Mucosa of descending colon (tissue), 3 donors: Measurements from ENCODE around the gene G3BP1. TPM values are rescaled to one million over a fixed set of nuclear protein-coding genes. Genes with fewer than 3 reads are reported as not detected.

Experiments
- ATAC-seq: fragments of 200-7000 bp; cut with Tn5 transposase; one replicate; pipeline ENCODE4 v1.9.1; 2020; ENCODE audit warnings: mild to moderate bottlenecking, moderate library complexity
- DNase-seq, 3 donors: peaks; one replicate each; pipeline ENCODE4 v3.0.0-alpha.2; 2020
- H3K36me3 ChIP-seq: fragments of 200-600 bp; one replicate; pipeline ENCODE4 v1.8.0; 2021; ENCODE audit warnings: low read depth, mild to moderate bottlenecking
- H3K4me1 ChIP-seq: fragments of 200-600 bp; one replicate; pipeline ENCODE4 v1.8.0; 2021; ENCODE audit warnings: low read depth, mild to moderate bottlenecking
- H3K4me3 ChIP-seq: fragments of 200-600 bp; one replicate; pipeline ENCODE4 v1.8.0; 2021; ENCODE audit warnings: mild to moderate bottlenecking
- H3K9me3 ChIP-seq: fragments of 200-600 bp; one replicate; pipeline ENCODE4 v1.8.0; 2021; ENCODE audit warnings: mild to moderate bottlenecking
- CTCF ChIP-seq: fragments of 200-600 bp; IDR thresholded peaks from one replicate; pipeline ENCODE4 v1.8.0; 2022; ENCODE audit warnings: antibody characterized with exemption, mild to moderate bottlenecking
- intact Hi-C, 2 donors: fragments of 100-400 bp; cut with DNase I in 1 of 2; cut with micrococcal nuclease in 1 of 2; formaldehyde crosslinking; loops; one replicate each; pipeline versions ENCODE4 v1.11.0 to v1.11.1; 2022; cut with DNase I, micrococcal nuclease
- total RNA-seq, 3 donors: library from RNA; stranded (reverse); fragmentation: NEBNext Ultra II Directional in 2 of 3; extraction: Animal tissue kit (Norgen Biotek cat#: 25700) in 2 of 3; gene quantifications; one replicate each; pipeline versions ENCODE4 v1.2.1 to v1.2.4, GENCODE V29; 2021 to 2023
- donor health status: DM: no; HTN: no; CAD: no; lungs with moderate emphysema.
- donor health status: DM: no; HTN: no; CAD: no.
- donor health status: DM: no; HTN: yes; CAD: no.

The G3BP1 gene
- total RNA-seq, 3 donors from 2014 or later: 121 to 132 (median 127) TPM

- intact Hi-C loops: no loop called here
- Histone ChIP-seq H3K4me3 (peak overlapping the region; percentile 91), H3K4me1 (peaks cover 27% of the 10 kb centered on the region), H3K9me3 (peaks cover 3% of the 10 kb centered on the region), H3K36me3 (no peaks in the 10 kb centered on the region)
- DNase-seq (peak in 2 of 3 donors; percentile 73 to 83), ATAC-seq (peak; percentile 27)
- TF ChIP-seq CTCF: no peak
Observed at GRCh38 chr5:151770383-151771258, 1.1 kb upstream of the G3BP1 start.

GRCh38 chr5:151772029-151772845 lies 483 bp downstream of the G3BP1 start:
- Histone ChIP-seq H3K9me3 (peaks cover 3% of the 10 kb centered on the region), H3K36me3 (no peaks in the 10 kb centered on the region), H3K4me3 (peak overlapping the region; percentile 91), H3K4me1 (peaks cover 30% of the 10 kb centered on the region)
- no peak for TF ChIP-seq CTCF
- DNase-seq (peak; percentile 57 to 73 (median 66)), ATAC-seq (peak; percentile 42)
- intact Hi-C loops: no loop called here

DNA sequence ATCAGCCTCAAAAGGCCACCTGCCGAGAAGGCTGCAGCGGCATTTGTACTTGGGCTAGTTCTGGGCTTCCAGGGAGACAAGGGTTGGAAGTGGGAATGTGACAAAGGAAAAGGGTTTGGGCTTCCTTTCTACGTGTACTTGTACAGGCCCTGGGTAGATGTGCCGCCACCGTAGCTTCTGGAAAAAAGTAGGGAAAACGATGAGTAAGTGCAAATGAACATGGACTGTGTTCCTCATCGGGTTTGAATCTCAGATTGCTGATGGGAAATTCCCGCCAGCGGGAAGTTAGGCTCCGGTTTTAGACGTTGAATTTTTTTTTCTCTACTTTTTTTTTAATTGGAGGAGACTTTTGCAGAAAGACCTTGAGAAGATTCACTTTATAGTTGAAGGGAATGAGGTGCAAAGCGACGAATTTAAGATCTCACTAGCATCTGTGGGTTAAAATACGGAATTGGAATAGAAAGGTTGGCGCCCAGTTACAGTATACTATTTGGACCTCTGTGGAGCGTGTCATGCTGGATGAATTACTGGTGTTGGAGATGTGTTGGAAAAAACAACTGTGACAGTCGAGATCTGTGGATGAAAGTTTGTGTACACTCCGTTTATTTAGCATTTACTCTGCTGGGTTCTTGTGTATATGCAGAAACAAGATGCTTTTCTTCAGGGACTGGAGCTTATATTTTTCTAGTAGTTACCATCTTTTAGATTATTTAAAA lies 1.2 kb downstream of the G3BP1 start:
- Histone ChIP-seq H3K36me3 (no peaks in the 10 kb centered on the region), H3K9me3 (peaks cover 3% of the 10 kb centered on the region), H3K4me1 (peaks cover 35% of the 10 kb centered on the region), H3K4me3 (peak overlapping the region; percentile 91)
- no peak for TF ChIP-seq CTCF
- intact Hi-C loops: no loop called here
- ATAC-seq: no peak
- peak in 1 of 3 donors; percentile 36 for DNase-seq

GRCh38 chr5:151773951-151774350 lies 2.2 kb downstream of the G3BP1 start:
- ATAC-seq (no peak), DNase-seq (no peak)
- Histone ChIP-seq H3K36me3 (no peaks in the 10 kb centered on the region), H3K9me3 (peaks cover 3% of the 10 kb centered on the region), H3K4me3 (no peak overlapping the region), H3K4me1 (peaks cover 35% of the 10 kb centered on the region)
- TF ChIP-seq CTCF: no peak
- intact Hi-C loops: no loop called here

- DNase-seq (no peak), ATAC-seq (no peak)
- Histone ChIP-seq H3K4me1 (peaks cover 31% of the 10 kb centered on the region), H3K36me3 (no peaks in the 10 kb centered on the region), H3K4me3 (no peak overlapping the region), H3K9me3 (peaks cover 3% of the 10 kb centered on the region)
- intact Hi-C loops: no loop called here
- no peak for TF ChIP-seq CTCF
Observed at GRCh38 chr5:151775025-151775606, 3.4 kb downstream of the G3BP1 start.
